Transverse colon (tissue), 4 donors: ENCODE results near the gene BRSK2. TPM values are rescaled to one million over a fixed set of nuclear protein-coding genes. Genes with fewer than 3 reads are reported as not detected.
"Not testable (repeated sequence)": the region's sequence is repeated elsewhere in the genome, so short reads cannot be mapped to it uniquely, and the experiment has no call there.

Experiments used
- DNase-seq: peaks from one replicate; pipeline ENCODE4 v3.0.0-alpha.2; 2019
- H3K27ac ChIP-seq, 4 donors: fragments of 200-600 bp; sonication (generic); 2 replicates each; pipeline ENCODE4 v1.5.1; 2016 to 2018; ENCODE audit warnings: inconsistent platforms in 4 of 4
- H3K27me3 ChIP-seq: fragments of 200-600 bp; sonication (generic); 2 replicates; pipeline ENCODE4 v1.5.1; 2017; ENCODE audit warnings: inconsistent platforms
- H3K36me3 ChIP-seq, 4 donors: fragments of 200-600 bp; sonication (generic); 2 replicates each; pipeline ENCODE4 v1.5.1; 2017 to 2019; ENCODE audit warnings: inconsistent platforms in 4 of 4
- H3K4me1 ChIP-seq, 4 donors: fragments of 200-600 bp; sonication (generic); 2 replicates each; pipeline ENCODE4 v1.5.1; 2017 to 2020; ENCODE audit warnings: inconsistent platforms in 4 of 4
- H3K4me3 ChIP-seq, 4 donors: fragments of 200-600 bp; sonication (generic); 1 replicate in 1 of 4; 2 replicates in 3 of 4; pipeline versions ENCODE4 v1.5.1 to v1.6.1; 2017 to 2019; ENCODE audit warnings: inconsistent platforms in 4 of 4
- H3K9me3 ChIP-seq, 2 donors: fragments of 200-600 bp; sonication (generic); 2 replicates each; pipeline ENCODE4 v1.5.1; 2017 to 2019; ENCODE audit warnings: inconsistent platforms in 2 of 2
- CTCF ChIP-seq, 5 experiments: fragments of 200-600 bp in 3 of 5; fragments of 450-650 bp in 2 of 5; sonication (generic) in 3 of 5; IDR thresholded peaks; 1 replicate in 2 of 5; 2 replicates in 3 of 5; pipeline ENCODE4 v1.5.1; 2016 to 2017; ENCODE audit warnings: antibody characterized with exemption in 5 of 5, inconsistent platforms in 3 of 5, mild to moderate bottlenecking in 2 of 5, moderate library complexity in 1 of 5
- EP300 ChIP-seq: sonication (generic); formaldehyde crosslinking; IDR thresholded peaks from one replicate; pipeline ENCODE4 v1.6.1; 2017; ENCODE audit warnings: antibody characterized with exemption, low read depth
- POLR2A ChIP-seq: fragments of 450-650 bp; IDR thresholded peaks from one replicate; pipeline ENCODE4 v1.6.1; 2016; ENCODE audit warnings: antibody characterized with exemption, mild to moderate bottlenecking, moderate library complexity
- POLR2AphosphoS5 ChIP-seq, 3 donors: sonication (generic); formaldehyde crosslinking; IDR thresholded peaks; one replicate each; pipeline ENCODE4 v1.6.1; 2016; ENCODE audit warnings: antibody characterized with exemption in 3 of 3
- WGBS, 2 donors: methylation state at CpG; one replicate each; pipeline ENCODE4 v1.1.5; 2018; ENCODE audit warnings: low coverage in 1 of 2; 5-methylcytosine and 5-hydroxymethylcytosine counted together
- in situ Hi-C, 4 donors: fragments of 200-750 bp; cut with MboI; loops; one replicate each; pipeline versions ENCODE4 v1.15.0 to v1.15.1; 2017; ENCODE audit warnings: low sequenced_read_pairs in 3 of 4, low pct_ligation_motif_present in 1 of 4, low pct_unique_long_range_greater_than_20kb in 1 of 4
- intact Hi-C: fragments of 100-400 bp; cut with DNase I; formaldehyde crosslinking; loops from one replicate; pipeline ENCODE4 v1.15.1; 2023; ENCODE audit warnings: low total_unique reads
- total RNA-seq, 4 donors: library from RNA; depleted of rRNA; stranded (reverse); fragments of >200 nt; gene quantifications; one replicate each; pipeline ENCODE4 v1.1.0, GENCODE V29; 2016

The BRSK2 gene
- total RNA-seq, 4 donors from 2014 or later = 0.14 to 1.8 (median 0.95) TPM; not detected in 1

GRCh38 chr11:1410366-1411291 is 20.9 kb downstream of the BRSK2 start:
- 72 to 85% methylated on average over 11 to 33 of the region's 35 CpGs for WGBS, 2 donors
- Histone ChIP-seq H3K27ac (no peak overlapping the region), H3K27me3 (peaks cover 14% of the 10 kb centered on the region), H3K4me3 (no peak overlapping the region), H3K9me3 (no peaks in the 10 kb centered on the region), H3K4me1 (no peaks in the 10 kb centered on the region), H3K36me3 (no peaks in the 10 kb centered on the region)
- in situ Hi-C loops (no loop called here), intact Hi-C loops (no loop called here)
- no peak for TF ChIP-seq POLR2A
- no peak for TF ChIP-seq EP300
- no peak for TF ChIP-seq POLR2AphosphoS5 (IDR thresholded peaks at IDR 0.05)
- no peak for TF ChIP-seq CTCF (IDR thresholded peaks at IDR 0.05)
- DNase-seq = no peak

DNA sequence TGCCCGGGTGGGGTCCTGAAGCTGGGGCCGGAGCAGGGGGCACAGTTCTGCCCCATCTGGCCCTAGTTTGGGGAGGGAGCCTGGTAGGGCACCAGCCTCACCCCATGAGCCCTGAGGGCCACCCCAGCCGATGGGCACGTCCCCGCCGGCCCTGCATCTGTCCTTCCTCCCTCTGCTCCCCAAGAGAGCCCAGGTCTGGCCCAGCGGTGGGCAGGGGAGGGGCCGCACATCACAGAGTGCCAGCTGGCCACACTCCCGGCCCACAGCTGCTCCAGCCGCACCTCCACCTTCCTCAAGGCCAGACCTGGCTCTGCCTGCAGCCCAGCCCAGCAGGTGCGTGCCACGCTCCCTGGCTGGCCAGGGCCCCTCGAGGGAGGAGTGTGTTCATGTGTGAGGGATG is 21.6 kb downstream of the BRSK2 start:
- TF ChIP-seq CTCF (IDR thresholded peaks at IDR 0.05) = no peak
- TF ChIP-seq POLR2A = no peak
- TF ChIP-seq EP300 = no peak
- TF ChIP-seq POLR2AphosphoS5 (IDR thresholded peaks at IDR 0.05) = no peak
- no peak overlapping the region for H3K27ac ChIP-seq
- in situ Hi-C loops (no loop called here), intact Hi-C loops (no loop called here)
- H3K4me1 ChIP-seq = no peaks in the 10 kb centered on the region
- no peak for DNase-seq
- H3K4me3 ChIP-seq = no peak overlapping the region
- 38% methylated on average over 12 of the region's 13 CpGs; no CpG with 5 or more reads in 1 of the 2 donors for WGBS, 2 donors
- no peaks in the 10 kb centered on the region for H3K36me3 ChIP-seq
- H3K9me3 ChIP-seq = peaks cover 0 to 1% of the 10 kb centered on the region in 2 donors
- H3K27me3 ChIP-seq = peaks cover 14% of the 10 kb centered on the region

GRCh38 chr11:1411739-1412138 is 22.0 kb downstream of the BRSK2 start:
- 75% methylated on average over 7 of the region's 27 CpGs; no CpG with 5 or more reads in 1 of the 2 donors for WGBS, 2 donors
- H3K9me3 ChIP-seq, in situ Hi-C loops, intact Hi-C loops, H3K36me3 ChIP-seq, DNase-seq, H3K4me3 ChIP-seq, H3K27ac ChIP-seq, H3K4me1 ChIP-seq: not testable (repeated sequence)
- H3K27me3 ChIP-seq = peaks cover 14% of the 10 kb centered on the region

- H3K4me1 ChIP-seq = no peaks in the 10 kb centered on the region
- 89% methylated on average over 24 of the region's 36 CpGs; no CpG with 5 or more reads in 1 of the 2 donors for WGBS, 2 donors
- no peak overlapping the region for H3K27ac ChIP-seq
- TF ChIP-seq CTCF (IDR thresholded peaks at IDR 0.05) = no peak
- TF ChIP-seq EP300 = no peak
- no peak for TF ChIP-seq POLR2AphosphoS5 (IDR thresholded peaks at IDR 0.05)
- TF ChIP-seq POLR2A = no peak
- H3K36me3 ChIP-seq = no peaks in the 10 kb centered on the region
- no peak for DNase-seq
- in situ Hi-C loops (no loop called here), intact Hi-C loops (no loop called here)
- H3K27me3 ChIP-seq = peaks cover 14% of the 10 kb centered on the region
- peaks cover 10 to 11% of the 10 kb centered on the region in 2 donors for H3K9me3 ChIP-seq
- H3K4me3 ChIP-seq = no peak overlapping the region
Measured at GRCh38 chr11:1412377-1413095, 22.8 kb downstream of the BRSK2 start.
